ENCODE data around the gene SIAH1. TPM values are rescaled to one million over a fixed set of nuclear protein-coding genes. Genes with fewer than 3 reads are reported as not detected.
"Not testable (repeated sequence)": the region's sequence is repeated elsewhere in the genome, so short reads cannot be mapped to it uniquely, and the experiment has no call there.

Gene SIAH1
- total RNA-seq, 6 experiments from 2014 or later, result 8.1 to 14.0 (median 11.5) TPM

DNA sequence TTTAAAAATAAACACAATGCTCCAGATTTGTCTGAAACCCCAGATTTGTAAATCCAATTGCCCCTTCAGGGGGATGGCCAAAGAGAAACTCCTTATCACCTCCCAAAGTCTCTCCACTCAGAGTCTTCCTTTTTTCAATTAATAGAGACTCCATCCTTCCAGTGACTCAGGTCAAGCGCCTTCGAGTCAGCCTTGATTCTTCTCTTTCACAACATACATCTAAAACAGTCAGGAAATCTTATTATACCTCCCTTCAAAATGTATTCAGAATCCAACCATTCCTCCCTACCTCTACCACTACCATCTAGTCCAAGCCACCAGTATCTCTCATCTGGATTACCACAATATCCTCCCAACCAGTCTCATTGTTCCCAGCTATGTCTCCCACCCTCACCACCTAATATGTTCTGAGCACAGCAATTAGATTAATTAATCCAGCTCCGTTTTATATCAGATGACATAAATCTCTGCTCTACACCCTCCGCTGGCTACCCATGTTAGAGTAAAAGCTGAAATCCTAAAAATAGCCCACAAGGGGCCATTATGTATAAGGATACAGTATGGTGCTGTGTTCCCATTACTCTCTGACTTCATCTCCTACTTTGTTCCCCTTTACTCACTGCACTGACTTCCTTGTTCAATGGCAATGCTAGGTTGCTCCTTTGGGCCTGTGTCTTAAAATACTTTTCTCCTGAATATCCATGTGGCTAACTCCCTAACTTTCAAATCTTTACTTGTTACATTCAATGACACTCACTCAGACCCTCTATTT, 11.8 kb downstream of the SIAH1 start:
- H3K4me1 ChIP-seq, result peaks cover 0 to 54% (median 11%) of the 10 kb centered on the region in 4 donors
- ATAC-seq (peak in 3 of 4 donors; percentile 41 to 51 (median 46)), DNase-seq (no peak)
- 75% methylated on average over 4 of the region's 4 CpGs for WGBS (ENCODE audit: insufficient coverage, low coverage, low lambda C conversion rate, missing lambda C conversion rate)
- no peaks in the 10 kb centered on the region for H3K36me3 ChIP-seq
- H3K27ac ChIP-seq, result no peak overlapping the region
- intact Hi-C loops (cut with DNase I), result no loop called here
- no peak overlapping the region for H3K4me3 ChIP-seq
- H3K9me3 ChIP-seq, result no peaks in the 10 kb centered on the region
- H3K27me3 ChIP-seq, result no peaks in the 10 kb centered on the region
- no peak for TF ChIP-seq POLR2A (IDR thresholded peaks at IDR 0.05)
- TF ChIP-seq, protein P1, sequence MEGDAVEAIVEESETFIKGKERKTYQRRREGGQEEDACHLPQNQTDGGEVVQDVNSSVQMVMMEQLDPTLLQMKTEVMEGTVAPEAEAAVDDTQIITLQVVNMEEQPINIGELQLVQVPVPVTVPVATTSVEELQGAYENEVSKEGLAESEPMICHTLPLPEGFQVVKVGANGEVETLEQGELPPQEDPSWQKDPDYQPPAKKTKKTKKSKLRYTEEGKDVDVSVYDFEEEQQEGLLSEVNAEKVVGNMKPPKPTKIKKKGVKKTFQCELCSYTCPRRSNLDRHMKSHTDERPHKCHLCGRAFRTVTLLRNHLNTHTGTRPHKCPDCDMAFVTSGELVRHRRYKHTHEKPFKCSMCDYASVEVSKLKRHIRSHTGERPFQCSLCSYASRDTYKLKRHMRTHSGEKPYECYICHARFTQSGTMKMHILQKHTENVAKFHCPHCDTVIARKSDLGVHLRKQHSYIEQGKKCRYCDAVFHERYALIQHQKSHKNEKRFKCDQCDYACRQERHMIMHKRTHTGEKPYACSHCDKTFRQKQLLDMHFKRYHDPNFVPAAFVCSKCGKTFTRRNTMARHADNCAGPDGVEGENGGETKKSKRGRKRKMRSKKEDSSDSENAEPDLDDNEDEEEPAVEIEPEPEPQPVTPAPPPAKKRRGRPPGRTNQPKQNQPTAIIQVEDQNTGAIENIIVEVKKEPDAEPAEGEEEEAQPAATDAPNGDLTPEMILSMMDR (IDR thresholded peaks at IDR 0.05), result no peak

DNA sequence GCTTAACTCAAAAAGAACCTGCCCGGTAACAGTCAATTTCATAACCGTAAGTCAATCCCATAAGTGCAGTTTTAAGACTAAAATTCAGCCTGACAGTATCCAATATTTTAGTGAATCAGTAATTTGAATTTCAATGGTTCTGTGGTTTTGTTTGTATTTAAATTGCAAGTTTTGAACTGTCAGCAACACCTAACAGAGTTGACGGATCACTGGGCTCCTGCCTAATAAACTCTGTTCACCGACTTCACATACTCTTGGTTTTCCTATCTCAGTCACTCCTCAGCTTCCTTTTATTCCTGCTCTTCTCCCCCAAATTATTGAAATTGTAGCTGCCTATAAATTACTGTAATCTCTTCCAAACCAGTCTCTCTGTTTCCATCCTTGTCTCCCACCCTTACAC, 12.5 kb downstream of the SIAH1 start:
- no peak overlapping the region for H3K27ac ChIP-seq
- ATAC-seq (peak in 1 of 4 donors; percentile 17), DNase-seq (no peak)
- intact Hi-C loops (cut with DNase I), result no loop called here
- H3K4me3 ChIP-seq, result no peak overlapping the region
- TF ChIP-seq POLR2A (IDR thresholded peaks at IDR 0.05), result no peak
- TF ChIP-seq, protein P1 (IDR thresholded peaks at IDR 0.05), result no peak
- no peaks in the 10 kb centered on the region for H3K27me3 ChIP-seq
- no peaks in the 10 kb centered on the region for H3K9me3 ChIP-seq
- no peaks in the 10 kb centered on the region for H3K36me3 ChIP-seq
- WGBS (ENCODE audit: insufficient coverage, low coverage, low lambda C conversion rate, missing lambda C conversion rate), result 60% methylated on average over 4 of the region's 4 CpGs
- peaks cover 0 to 50% (median 10%) of the 10 kb centered on the region in 4 donors for H3K4me1 ChIP-seq

DNA sequence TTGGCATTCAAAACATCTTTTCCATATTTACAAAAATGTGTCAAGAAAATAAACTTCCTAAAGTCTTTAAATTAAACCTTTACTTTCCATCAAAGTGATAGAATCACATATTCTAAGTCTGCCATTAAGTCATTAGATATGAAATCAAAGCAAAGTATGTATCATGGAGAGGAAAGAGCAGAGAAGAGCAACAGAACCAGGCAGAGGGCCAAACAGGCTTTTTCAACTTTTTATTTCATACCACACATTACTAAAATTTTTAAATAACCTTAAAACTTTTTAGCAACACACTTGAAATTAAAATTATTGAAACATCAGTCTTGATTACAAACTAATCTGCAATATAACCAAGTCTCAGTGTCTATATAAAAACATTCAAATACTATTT, 13.8 kb downstream of the SIAH1 start:
- no peak for DNase-seq
- H3K4me3 ChIP-seq, result no peak overlapping the region
- no peaks in the 10 kb centered on the region for H3K9me3 ChIP-seq
- no peak overlapping the region for H3K27ac ChIP-seq
- no peak for TF ChIP-seq POLR2A (IDR thresholded peaks at IDR 0.05)
- TF ChIP-seq, protein P1 (IDR thresholded peaks at IDR 0.05), result no peak
- H3K27me3 ChIP-seq, result no peaks in the 10 kb centered on the region
- peaks cover 0 to 50% (median 16%) of the 10 kb centered on the region in 4 donors for H3K4me1 ChIP-seq
- no peak for ATAC-seq
- intact Hi-C loops (cut with DNase I), result no loop called here
- H3K36me3 ChIP-seq, result no peaks in the 10 kb centered on the region

DNA sequence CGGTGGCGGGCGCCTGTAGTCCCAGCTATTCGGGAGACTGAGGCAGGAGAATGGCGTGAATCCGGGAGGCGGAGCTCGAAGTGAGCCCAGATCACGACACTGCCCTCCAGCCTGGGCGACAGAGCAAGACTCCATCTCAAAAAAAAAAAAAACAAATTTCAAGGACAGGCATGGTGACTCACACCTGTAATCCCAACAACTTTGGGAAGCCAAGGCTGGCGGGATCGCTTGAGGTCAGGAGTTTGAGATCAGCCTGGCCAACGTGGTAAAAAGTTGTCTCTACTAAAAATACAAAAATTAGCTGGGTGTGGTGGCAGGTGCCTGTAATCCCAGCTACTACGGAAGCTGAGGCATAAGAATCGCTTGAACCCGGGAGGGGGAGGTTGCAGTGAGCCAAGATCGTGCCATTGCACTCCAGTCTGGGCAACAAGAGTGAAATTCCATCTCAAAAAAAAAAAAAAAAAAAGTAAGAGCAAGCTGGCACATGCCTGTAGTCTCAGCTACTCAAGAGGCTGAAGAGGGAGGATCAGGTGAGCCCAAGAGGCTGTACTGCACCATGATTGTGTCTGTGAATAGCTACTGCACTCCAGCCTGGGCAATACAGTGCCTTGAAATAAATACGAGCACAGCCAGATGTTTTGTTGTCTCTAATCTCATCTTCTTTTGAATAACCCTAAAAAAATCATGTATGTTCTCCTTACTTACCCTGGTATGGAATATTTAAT, 14.4 kb downstream of the SIAH1 start:
- H3K4me3 ChIP-seq; ATAC-seq; H3K9me3 ChIP-seq; DNase-seq; H3K27ac ChIP-seq; H3K36me3 ChIP-seq; H3K27me3 ChIP-seq; intact Hi-C loops (cut with DNase I): not testable (repeated sequence)
- H3K4me1 ChIP-seq, result peaks cover 0 to 50% (median 17%) of the 10 kb centered on the region in 4 donors
- 88% methylated on average over 18 of the region's 18 CpGs for WGBS (ENCODE audit: insufficient coverage, low coverage, low lambda C conversion rate, missing lambda C conversion rate)

DNA sequence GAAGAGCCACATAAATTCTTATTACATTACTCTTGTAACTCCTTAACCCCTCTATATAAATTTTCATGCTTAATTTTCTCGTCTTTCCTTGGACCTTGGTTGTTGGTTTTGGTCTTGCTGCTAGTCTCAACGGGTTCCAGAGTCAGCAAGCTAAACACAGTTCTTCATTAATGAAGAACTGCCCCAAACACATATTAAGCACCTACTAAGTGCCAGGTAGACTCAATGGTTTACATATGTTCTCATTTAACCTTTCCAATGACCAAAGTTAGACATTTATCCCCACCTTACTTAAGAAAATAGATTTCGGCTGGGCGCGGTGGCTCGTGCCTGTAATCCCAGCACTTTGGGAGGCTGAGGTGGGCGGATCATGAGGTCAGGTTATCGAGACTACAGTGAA, 15.0 kb downstream of the SIAH1 start:
- H3K27ac ChIP-seq, result no peak overlapping the region
- 96% methylated on average over 8 of the region's 8 CpGs for WGBS (ENCODE audit: insufficient coverage, low coverage, low lambda C conversion rate, missing lambda C conversion rate)
- ATAC-seq (no peak), DNase-seq (no peak)
- no peaks in the 10 kb centered on the region for H3K9me3 ChIP-seq
- no peak overlapping the region for H3K4me3 ChIP-seq
- TF ChIP-seq POLR2A (IDR thresholded peaks at IDR 0.05), result no peak
- TF ChIP-seq, protein P1 (IDR thresholded peaks at IDR 0.05), result no peak
- intact Hi-C loops (cut with DNase I), result no loop called here
- no peaks in the 10 kb centered on the region for H3K27me3 ChIP-seq
- peaks cover 0 to 47% (median 17%) of the 10 kb centered on the region in 4 donors for H3K4me1 ChIP-seq
- no peaks in the 10 kb centered on the region for H3K36me3 ChIP-seq

Data from right lobe of liver (tissue), 6 donors.